ENCODE results near the gene MAML1.

Gene MAML1

GRCh38 chr5:179795049-179795862 is 62.6 kb downstream of the MAML1 start:
- no peak for DNase-seq

- DNase-seq: peak; percentile 60 to 73
Measured at GRCh38 chr5:179795863-179796833, 63.5 kb downstream of the MAML1 start.

DNA sequence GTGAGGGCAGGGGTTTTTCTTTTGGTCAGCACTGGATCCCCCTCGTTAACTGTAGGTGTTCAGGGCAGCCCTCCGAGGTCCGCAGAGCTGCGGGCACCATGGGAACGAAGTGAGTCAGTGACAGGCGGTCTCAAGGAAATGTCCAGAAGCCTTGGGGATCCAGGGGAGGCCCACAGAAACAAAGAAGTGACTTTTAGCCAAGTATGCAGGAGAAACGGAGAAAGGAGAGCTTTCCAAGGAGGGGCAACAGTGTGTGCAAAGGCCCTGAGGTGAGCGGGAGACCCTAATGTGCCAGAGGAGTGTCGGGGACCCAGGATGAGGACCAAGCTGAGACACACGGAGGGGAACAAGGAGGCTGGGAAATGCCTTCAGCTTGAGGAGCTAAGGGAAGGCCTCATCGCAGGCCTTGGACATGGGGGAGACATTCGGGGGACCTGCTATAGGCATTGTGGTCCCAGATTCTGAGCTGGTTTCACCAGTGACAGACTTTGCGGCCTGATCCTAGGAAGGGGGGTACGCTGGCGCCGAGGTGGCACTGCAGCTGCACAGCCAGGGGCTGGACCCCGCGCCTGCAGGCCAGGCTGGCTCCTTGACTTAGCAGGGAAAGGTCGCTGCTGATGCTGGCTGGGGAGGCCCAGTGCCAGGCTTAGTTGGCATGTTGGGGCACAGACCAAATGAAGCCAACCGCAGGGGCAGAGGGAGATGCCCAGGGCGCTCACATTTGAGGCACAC is 64.4 kb downstream of the MAML1 start:
- no peak for DNase-seq

DNA sequence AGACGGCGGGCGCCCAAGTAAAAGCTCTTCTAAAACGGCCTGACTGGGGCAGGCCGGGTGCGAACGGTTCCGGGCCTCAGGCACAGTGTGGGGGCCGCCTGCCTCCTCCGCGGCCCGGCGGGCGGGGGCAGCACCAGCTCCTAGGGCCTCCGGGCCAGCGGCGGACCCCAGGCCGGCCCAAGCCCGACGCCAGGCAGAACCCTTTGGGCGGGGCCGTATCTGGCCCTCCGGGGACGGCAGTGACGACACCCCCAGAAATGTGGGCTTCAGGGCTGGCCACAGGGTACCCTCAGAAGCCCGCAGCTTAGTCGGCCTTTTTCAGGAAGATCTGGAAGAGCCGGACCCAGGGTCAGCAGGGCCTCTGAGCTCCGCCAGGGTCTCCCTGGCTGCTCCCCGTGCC is 65.1 kb downstream of the MAML1 start:
- DNase-seq: no peak

- no peak for DNase-seq
Measured at GRCh38 chr5:179798144-179798770, 65.6 kb downstream of the MAML1 start.

DNA sequence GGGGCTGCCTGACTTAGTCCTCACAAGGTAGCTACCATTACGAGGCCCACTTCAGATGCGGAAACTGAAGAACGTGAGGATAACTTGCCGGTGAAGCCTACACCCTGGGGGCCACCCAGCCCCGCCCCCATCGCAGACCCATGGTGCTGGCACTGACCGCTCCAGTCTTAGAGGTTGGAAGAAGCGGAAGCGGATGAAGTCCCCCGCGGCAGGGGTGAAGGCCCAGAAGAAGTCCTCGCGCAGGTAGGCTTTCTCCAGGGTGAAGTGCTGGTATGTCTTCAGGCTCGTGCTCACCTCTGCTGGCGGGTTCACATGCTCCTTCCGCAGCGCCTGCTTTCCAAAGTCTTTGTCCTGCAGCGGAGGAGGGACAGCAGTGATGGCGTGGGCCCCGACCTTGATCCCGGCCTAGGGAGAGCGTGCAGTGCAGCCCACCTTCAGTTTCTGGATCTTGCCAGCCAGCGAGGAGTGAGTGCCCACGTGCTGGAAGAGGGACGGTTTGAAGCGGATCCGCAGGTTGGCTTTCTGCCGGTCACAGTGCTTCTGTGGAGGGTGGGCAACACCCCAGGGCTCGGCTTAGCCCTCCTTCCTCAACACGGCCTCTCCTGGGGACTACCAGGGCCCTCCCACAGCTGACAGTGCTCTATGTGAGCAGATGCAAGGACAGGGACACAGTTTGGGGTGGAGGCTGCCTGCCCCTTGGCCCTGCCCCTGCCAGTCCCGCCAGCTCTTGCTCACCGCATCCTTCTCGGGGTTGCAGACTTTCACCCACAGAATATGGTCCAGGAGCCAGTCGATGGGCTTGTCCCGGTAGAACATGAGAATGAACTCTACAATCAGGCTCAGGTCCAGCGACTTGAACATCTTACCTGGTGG is 66.4 kb downstream of the MAML1 start:
- DNase-seq: no peak

GRCh38 chr5:179799644-179799973 is 67.0 kb downstream of the MAML1 start:
- DNase-seq: no peak

DNA sequence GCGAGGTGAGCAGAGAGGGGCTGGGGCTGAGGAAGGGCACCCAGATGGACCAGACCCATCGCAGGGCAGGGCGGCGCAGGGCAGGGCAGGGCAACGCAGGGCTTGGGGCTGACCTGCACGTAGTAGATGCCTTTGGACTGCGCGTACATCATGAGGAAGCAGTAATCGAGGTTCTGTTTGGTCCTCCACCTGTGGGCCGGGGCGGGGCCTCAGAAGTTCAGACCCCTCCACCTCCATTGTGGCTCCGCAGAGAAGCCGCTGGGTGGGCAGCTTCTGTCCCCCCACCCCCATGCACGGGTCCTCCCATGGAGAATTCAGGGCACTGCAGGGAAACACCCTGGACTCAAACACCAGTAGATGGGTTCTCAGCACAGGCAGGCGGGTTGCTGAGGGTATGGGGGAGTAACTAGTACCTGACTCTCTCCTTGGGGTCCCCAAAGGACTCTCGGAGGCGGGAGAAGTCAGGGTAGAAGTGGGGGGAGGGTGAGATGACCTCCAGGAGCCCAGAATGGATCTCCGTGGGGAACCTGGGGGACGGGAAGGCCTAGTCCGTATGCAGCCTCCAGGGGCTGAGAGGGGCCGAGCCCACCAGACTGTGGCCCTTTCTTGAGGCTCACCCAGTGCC is 67.6 kb downstream of the MAML1 start:
- no peak for DNase-seq

DNA sequence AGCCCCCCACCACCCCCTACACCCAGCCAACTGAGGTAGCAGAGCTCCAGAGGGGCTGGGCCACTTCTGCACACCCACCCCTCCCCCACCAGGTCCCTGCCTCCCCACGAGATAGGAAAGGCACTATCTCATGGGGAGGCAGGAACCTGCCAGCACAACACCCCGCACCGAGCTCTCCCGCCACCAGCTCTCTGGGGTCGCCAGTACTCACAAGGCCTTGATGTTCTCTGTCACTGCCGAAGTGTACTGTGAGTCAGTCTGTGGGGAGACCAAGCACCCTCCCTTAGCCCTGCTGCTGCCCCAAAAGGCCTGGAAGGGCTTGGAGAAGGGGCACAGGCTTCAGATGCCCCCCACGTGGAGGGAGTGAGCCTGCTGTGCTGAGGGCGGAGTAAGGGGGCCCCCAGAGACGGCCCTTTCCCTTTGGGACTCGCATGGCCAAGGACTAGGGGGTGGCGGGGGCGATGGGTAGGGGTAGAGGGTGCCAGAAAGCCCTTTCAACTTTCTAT is 68.1 kb downstream of the MAML1 start:
- no peak for DNase-seq

DNA sequence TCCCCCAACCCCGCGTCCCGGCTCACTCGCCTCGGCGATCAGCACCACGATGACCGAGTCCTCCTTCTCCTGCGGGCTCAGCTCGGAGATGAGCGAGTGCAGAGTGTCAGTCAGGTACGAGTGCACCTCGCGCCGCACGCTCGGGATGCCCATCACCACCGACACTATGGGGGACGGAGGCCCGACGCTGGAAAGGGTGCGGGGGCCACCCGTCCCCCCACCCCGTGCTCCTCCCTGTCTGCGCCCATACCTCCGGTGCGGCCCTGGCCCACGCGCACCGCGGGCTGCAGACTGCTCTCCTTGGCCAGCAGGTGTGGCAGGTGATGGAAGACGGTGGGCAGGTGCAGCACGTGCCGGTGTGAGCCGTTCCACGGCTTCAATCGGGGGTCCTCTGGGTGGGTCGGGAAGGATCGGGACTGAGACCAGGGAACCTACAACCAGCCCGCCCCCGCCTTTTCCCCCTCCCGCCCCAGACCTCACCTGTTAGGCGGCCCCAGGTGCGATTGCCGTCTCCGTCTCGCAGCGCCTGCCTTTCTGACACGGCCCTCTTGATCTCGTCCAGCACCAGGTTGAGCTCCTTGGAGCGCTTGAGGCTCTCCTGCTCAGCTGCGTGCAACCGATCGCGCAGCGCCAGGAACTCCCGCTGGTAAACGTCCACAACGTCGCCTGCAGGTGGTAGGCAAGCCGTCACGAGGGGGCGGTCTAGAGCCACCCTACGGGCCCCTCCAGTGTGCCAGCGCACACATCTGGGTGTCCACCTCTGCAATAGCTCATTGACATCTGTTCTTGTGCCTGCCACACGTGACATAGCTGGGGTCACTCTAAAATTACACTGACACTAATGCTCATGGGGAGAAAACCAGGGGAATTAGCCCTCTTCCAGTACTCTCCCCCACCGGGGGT is 68.9 kb downstream of the MAML1 start:
- peak; percentile 79 to 86 for DNase-seq

DNA sequence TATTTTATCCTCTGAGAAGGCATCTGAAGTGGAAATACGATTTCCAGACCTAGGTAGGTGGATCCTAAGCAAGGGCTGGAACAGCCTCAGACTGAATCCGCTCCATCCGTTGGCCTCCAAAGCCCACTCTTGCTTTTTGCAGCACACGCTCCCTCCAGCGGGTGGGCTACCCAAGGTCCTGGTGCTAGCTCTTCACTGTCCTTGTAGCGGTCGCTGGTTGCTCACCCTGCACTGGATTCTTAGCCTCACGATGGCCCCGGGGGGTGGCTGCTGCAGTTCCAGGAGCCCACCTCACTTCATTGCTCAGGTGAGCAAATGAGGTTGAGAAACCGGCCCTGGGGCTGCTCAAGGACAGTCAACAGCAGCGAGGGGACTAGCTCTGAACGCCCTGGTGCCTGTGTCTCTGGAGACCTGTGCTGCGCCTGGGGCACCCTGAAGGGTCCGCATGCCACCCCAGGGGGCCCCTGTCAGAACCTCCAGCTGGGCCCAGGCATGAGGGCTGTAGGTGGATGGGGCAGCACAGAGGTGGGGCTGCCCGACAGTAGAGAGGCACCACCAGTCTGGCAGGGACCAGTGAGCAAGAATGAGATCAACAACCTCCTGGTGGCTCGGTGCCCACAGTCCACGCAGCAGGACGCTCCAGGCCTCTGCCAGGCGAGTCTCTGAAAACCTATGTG is 69.7 kb downstream of the MAML1 start:
- no peak for DNase-seq

DNA sequence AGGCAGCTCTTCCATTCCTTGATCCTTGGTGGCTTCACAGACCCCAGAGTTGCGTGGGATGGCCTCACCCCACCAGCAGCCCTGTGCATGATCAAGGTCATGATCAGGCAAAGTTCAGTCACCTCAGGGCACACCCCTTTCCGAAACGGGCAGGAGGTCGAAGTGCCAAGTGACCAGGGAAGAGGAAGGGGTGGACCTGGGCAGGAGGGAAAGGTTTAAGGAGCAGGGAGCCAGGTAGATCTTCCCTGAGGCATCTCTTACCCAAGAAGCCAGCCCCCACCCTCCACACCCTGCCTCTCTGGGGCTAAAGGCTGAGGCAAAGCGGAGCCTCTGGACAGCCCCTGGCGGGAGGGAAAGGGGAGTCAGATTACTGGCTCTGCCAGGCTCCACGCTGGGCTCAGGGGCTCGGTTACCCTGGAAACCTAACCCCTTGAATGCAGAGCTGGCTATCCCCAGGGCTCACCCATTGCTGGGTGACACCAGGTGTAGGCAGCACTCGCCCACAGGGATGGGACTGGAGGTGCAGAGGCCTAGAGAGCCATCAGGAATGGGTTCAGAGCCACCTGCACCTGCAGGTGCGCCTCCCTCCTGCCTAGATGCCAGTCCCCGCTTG is 70.4 kb downstream of the MAML1 start:
- no peak for DNase-seq

DNA sequence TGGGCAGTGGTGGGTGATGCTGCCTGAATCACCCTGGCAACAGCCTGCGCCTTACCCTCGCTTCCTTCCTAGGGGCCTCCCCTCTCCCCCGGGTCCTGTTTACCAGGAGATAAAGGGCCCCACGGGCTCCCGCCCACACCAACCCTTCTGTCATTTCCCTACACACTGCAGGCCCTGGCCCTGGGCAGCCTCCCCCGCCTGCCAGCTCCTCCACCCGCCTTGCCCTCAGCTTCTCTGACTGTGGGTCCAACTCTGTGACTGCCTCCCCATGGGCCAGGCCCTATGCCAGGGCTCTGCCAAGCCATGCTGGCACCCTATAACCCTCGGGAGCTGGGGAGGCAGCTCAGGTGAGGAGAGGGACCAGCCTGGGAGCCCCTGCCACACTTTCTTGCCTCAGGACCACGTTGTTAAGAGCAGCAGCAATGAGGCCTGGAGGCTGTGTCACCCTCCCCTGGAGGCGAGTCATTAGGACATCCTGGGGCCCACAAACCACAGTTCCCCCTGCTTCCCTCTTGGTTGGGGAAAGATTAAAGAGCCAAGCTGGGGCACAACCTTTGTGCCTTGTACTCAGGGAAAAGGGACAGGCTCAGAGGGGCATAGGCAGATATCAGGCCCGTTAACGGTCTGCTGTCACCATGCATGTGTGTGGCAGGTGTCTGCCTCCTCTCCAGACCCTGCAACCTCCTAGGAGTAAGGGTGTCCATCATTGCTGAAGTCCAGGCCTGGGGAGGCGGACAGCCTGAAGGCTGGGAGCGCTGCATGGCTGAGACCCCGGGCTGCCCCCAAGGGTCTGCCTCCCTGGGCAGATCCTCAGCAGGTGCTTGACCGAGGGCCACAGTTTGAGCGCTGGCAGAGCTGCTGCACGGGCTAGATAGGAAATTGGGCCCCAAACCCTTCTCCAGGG is 71.3 kb downstream of the MAML1 start:
- peak; percentile 45 to 46 for DNase-seq

DNA sequence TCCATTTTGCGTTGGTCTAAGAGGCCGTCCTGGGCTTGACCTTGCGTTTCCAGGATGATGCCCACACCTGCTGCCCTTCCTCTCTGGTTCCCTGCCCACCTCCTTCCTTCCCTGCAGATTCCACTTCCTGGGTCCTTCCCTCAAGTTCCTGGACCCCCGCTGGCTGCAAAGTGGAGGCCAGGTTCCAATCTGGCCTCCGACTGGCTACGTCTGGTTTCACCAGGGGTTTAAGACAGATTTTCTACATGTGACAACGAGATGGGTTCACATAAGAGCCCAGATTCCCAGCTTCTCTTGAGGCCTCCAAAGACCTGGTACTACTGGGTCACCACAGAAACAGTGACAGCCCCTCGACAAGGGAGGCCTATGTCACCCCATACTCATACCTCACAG is 71.9 kb downstream of the MAML1 start:
- no peak for DNase-seq

DNA sequence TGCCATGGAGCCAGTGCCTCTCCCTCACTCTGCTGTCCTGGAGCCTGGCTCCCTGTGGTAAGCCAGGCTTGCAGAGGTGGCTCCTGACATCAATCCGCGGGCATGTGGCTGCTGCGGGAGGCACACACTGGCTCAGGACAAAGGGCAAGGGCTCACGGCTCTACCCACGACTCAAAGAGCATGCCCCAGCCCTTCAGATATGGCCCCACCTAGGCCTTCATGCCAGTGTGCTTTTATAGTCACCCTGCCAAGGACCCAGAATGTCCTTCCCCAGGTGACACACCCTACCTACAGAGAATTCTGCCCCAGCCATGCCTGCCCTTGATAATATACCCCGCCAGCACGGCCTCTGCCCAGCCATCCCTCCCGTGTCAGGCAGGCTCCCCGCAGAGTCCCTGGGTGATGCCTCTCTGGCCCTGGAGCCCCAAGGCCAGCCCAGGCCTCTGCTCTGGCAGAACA is 72.5 kb downstream of the MAML1 start:
- no peak for DNase-seq

- DNase-seq: peak in 1 of 2 experiments; percentile 38
Measured at GRCh38 chr5:179805529-179806249, 73.1 kb downstream of the MAML1 start.
